Kidney capillary endothelial cell (primary cell): Measurements from ENCODE around the gene UBE2U.
A peak's percentile ranks its signal among the peaks of the same experiment; 100 is the strongest.

Experiments
- DNase-seq: peaks from one replicate; pipeline ENCODE4 v3.0.0-alpha.2; 2018; ENCODE audit warnings: low spot score

The UBE2U gene

GRCh38 chr1:64295136-64295535 is 91.7 kb downstream of the UBE2U start:
- no peak for DNase-seq

DNA sequence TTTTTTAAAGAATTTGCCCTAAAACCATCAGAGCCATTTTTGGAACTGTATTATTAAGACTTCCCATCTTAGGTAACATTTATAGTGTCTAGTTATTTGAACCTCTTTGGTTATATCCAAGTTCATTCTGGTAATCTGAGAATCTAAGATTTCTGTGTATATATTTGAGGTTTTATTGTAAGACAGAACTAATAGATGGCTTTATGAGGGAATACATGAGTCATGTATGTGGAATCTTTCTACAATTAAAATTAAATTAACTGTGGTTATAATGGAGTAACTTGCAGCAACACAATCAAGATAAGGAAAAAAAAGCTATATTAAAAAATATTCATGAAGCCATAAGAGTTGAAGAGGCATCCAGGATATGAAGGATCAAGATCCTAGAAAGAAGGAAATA is 92.1 kb downstream of the UBE2U start:
- DNase-seq = no peak

DNA sequence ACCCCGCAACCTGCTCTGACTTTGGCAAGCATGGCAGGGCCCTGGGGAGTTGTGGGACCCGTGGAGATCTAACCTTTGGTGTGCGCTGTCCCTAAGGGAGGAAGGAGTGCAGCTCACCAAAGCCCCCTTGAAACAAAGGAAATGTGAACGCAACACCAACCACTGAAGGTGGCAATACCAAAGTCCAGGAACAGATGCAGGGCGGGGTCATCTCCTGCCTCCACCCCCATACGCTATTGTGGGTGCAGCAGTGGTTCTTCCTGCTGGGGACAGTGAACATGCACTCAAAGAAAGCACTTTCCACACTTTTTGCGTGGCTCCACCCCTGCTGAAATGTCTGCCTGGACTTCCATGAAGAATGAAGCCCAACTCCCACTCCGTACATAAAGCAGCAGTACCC is 93.0 kb downstream of the UBE2U start:
- no peak for DNase-seq

DNA sequence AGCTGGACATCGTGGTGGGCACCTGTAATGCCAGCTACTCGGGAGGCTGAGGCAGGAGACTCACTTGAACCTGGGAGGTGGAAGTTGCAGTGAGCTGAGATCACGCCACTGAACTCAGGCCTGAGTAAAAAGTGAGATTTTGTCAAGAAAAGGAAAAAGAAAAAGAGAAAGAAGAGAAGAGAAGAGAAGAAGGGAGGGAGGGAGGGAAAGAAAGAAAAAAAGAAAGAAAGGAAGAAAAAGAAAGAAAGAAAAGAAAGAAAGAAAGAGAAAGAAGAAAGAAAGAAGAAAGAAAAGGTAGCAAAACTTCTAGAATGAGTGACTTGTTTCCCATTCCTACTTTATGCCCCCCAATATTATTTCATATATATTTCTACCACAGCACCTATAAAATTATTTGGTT is 98.8 kb downstream of the UBE2U start:
- DNase-seq = no peak

- DNase-seq = no peak
These were observed 99.5 kb downstream of the UBE2U start for GRCh38 chr1:64302971-64303370.

DNA sequence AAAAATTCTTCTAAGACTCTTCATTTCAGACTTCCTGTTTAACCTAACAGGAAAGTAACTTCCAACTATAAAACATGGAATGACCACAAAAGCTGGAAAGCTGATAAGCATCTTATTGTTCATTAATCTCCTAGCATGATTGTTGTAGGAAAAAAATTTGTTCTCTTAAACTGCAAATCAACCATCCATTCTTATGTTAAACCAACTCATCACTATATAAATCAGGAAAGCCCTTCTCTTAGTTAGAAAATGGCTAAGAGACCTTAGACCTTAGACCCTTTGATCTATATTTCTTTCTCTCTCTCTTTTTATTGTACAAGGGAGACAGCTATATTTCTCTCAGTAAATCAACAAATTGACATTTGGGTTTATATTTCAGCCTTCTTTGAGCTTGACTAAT is 101.4 kb downstream of the UBE2U start:
- no peak for DNase-seq

DNA sequence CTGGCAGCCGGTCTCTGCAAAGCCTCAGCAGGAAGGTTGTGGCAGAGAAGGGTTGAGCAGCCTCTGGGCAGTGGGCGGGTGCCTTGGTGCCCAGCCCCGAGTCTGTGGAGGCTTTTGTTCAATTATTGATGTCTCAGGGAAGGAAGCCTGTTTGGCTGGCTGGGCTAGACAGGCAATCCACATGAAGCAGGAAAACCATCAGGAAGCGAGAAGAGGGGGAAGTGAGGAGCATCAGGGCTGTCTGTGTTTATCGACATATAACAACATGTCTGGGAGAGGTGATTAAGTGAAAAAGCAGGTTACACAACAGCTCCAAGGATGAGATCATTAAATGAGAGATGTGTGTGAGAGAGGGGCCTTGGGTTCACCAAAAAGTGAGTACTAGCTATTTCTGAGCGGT is 105.4 kb downstream of the UBE2U start:
- DNase-seq = peak; percentile 19

- DNase-seq = no peak
These were observed 106.0 kb downstream of the UBE2U start for GRCh38 chr1:64309431-64309831.

GRCh38 chr1:64310760-64311159 is 107.3 kb downstream of the UBE2U start:
- DNase-seq = no peak

- DNase-seq = no peak
These were observed 109.0 kb downstream of the UBE2U start for GRCh38 chr1:64312431-64312830.

GRCh38 chr1:64315402-64315801 is 112.0 kb downstream of the UBE2U start:
- no peak for DNase-seq
